Measurements from ENCODE around the gene ZNF639.
"Not testable (repeated sequence)": the region's sequence is repeated elsewhere in the genome, so short reads cannot be mapped to it uniquely, and the experiment has no call there.

Gene ZNF639

GRCh38 chr3:179299999-179300613 is 22.7 kb upstream of the ZNF639 start:
- no peak for TF ChIP-seq ZFX (IDR thresholded peaks at IDR 0.05)
- H3K27ac ChIP-seq: no peak overlapping the region

- TF ChIP-seq ZFX (IDR thresholded peaks at IDR 0.05): no peak
- H3K27ac ChIP-seq: no peak overlapping the region
Observed at GRCh38 chr3:179301645-179302044, 21.2 kb upstream of the ZNF639 start.

- TF ChIP-seq ZFX (IDR thresholded peaks at IDR 0.05) (no peak), CTCF (conservative IDR thresholded peaks at IDR 0.05) (no peak)
- H3K27ac ChIP-seq: no peak overlapping the region
Observed at GRCh38 chr3:179302111-179302510, 20.7 kb upstream of the ZNF639 start.

GRCh38 chr3:179304605-179305004 is 18.2 kb upstream of the ZNF639 start:
- H3K27ac ChIP-seq: no peak overlapping the region
- TF ChIP-seq CTCF (conservative IDR thresholded peaks at IDR 0.05) (no peak), ZFX (IDR thresholded peaks at IDR 0.05) (no peak)

GRCh38 chr3:179307362-179307761 is 15.5 kb upstream of the ZNF639 start:
- H3K27ac ChIP-seq: not testable (repeated sequence)

- TF ChIP-seq CTCF (conservative IDR thresholded peaks at IDR 0.05) (no peak), ZFX (IDR thresholded peaks at IDR 0.05) (no peak)
Observed at GRCh38 chr3:179308001-179308400, 14.8 kb upstream of the ZNF639 start.

GRCh38 chr3:179309225-179310078 is 13.4 kb upstream of the ZNF639 start:
- TF ChIP-seq CTCF (conservative IDR thresholded peaks at IDR 0.05) (no peak), ZFX (IDR thresholded peaks at IDR 0.05) (no peak)

More at GRCh38 chr3:179308001-179308400, 14.8 kb upstream of the ZNF639 start:
- no peak overlapping the region for H3K27ac ChIP-seq

GRCh38 chr3:179318876-179319275 is 4.0 kb upstream of the ZNF639 start:
- no peak for TF ChIP-seq ZFX (IDR thresholded peaks at IDR 0.05)
- no peak for TF ChIP-seq CTCF (conservative IDR thresholded peaks at IDR 0.05)
- no peak overlapping the region for H3K27ac ChIP-seq

More at GRCh38 chr3:179309225-179310078, 13.4 kb upstream of the ZNF639 start:
- H3K27ac ChIP-seq: no peak overlapping the region
